ENCODE data around the gene CYP4F2.
A peak's percentile ranks its signal among the peaks of the same experiment; 100 is the strongest.

CYP4F2 gene

GRCh38 chr19:15871570-15871969 lies 26.3 kb downstream of the CYP4F2 start:
- Histone ChIP-seq H3K4me2 (ENCODE audit: insufficient read depth, low read length) (no peak overlapping the region), H3K27me3 (ENCODE audit: insufficient read depth, low read length, poor library complexity) (no peaks in the 10 kb centered on the region), H2AFZ (ENCODE audit: low read depth, low read length) (no peak overlapping the region), H3K79me2 (ENCODE audit: insufficient read depth, low read length) (no peaks in the 10 kb centered on the region), H3K4me3 (ENCODE audit: low read depth in 1 of 2, low read length in 2 of 2) (no peak overlapping the region), H3K36me3 (ENCODE audit: insufficient read depth, low read length) (no peaks in the 10 kb centered on the region), H3K9me3 (ENCODE audit: insufficient read depth, low read length, severe bottlenecking) (no peaks in the 10 kb centered on the region), H3K9ac (ENCODE audit: low read depth, low read length) (no peak overlapping the region), H3K27ac (ENCODE audit: low read length) (no peak overlapping the region), H4K20me1 (ENCODE audit: insufficient read depth, low read length) (no peaks in the 10 kb centered on the region), H3K4me1 (ENCODE audit: insufficient read depth, low read length) (no peaks in the 10 kb centered on the region)
- DNase-seq, result no peak
- no peak for TF ChIP-seq EZH2 (IDR thresholded peaks at IDR 0.05; ENCODE audit: borderline replicate concordance, low read depth, low read length, severe bottlenecking)
- TF ChIP-seq, protein P1, sequence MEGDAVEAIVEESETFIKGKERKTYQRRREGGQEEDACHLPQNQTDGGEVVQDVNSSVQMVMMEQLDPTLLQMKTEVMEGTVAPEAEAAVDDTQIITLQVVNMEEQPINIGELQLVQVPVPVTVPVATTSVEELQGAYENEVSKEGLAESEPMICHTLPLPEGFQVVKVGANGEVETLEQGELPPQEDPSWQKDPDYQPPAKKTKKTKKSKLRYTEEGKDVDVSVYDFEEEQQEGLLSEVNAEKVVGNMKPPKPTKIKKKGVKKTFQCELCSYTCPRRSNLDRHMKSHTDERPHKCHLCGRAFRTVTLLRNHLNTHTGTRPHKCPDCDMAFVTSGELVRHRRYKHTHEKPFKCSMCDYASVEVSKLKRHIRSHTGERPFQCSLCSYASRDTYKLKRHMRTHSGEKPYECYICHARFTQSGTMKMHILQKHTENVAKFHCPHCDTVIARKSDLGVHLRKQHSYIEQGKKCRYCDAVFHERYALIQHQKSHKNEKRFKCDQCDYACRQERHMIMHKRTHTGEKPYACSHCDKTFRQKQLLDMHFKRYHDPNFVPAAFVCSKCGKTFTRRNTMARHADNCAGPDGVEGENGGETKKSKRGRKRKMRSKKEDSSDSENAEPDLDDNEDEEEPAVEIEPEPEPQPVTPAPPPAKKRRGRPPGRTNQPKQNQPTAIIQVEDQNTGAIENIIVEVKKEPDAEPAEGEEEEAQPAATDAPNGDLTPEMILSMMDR (IDR thresholded peaks at IDR 0.05; ENCODE audit: borderline replicate concordance, extremely low read depth, low read length, poor library complexity, severe bottlenecking), result no peak
- no peak for ATAC-seq (ENCODE audit: insufficient read depth, low read depth)

DNA sequence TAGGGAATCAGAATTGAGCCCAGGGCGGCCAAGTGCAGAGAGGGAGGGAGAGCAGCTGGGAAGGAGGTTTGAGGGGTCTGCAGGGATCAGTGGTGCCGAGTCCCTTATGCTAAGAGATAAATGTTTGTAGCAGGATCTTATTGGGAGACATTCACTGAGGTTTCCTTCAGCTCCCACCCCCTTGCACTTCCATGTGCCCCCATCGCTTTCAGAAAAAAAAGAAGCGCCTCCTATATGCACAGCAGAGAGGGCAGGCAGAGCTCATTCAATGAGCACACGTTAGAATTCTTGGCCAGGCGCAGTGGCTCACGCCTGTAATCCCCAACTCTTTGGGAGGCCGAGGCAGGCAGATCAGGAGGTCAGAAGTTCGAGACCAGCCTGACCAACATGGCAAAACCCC lies 28.0 kb downstream of the CYP4F2 start:
- Histone ChIP-seq H3K79me2 (ENCODE audit: insufficient read depth, low read length) (no peaks in the 10 kb centered on the region), H3K9ac (ENCODE audit: low read depth, low read length) (no peak overlapping the region), H3K4me3 (ENCODE audit: low read depth in 1 of 2, low read length in 2 of 2) (no peak overlapping the region), H3K4me1 (ENCODE audit: insufficient read depth, low read length) (no peaks in the 10 kb centered on the region), H2AFZ (ENCODE audit: low read depth, low read length) (no peak overlapping the region), H3K9me3 (ENCODE audit: insufficient read depth, low read length, severe bottlenecking) (no peaks in the 10 kb centered on the region), H3K27me3 (ENCODE audit: insufficient read depth, low read length, poor library complexity) (no peaks in the 10 kb centered on the region), H3K27ac (ENCODE audit: low read length) (no peak overlapping the region), H3K4me2 (ENCODE audit: insufficient read depth, low read length) (no peak overlapping the region), H4K20me1 (ENCODE audit: insufficient read depth, low read length) (no peaks in the 10 kb centered on the region), H3K36me3 (ENCODE audit: insufficient read depth, low read length) (no peaks in the 10 kb centered on the region)
- no peak for TF ChIP-seq EZH2 (IDR thresholded peaks at IDR 0.05; ENCODE audit: borderline replicate concordance, low read depth, low read length, severe bottlenecking)
- TF ChIP-seq, protein P1 (IDR thresholded peaks at IDR 0.05; ENCODE audit: borderline replicate concordance, extremely low read depth, low read length, poor library complexity, severe bottlenecking), result no peak
- no peak for DNase-seq
- ATAC-seq (ENCODE audit: insufficient read depth, low read depth), result no peak

DNA sequence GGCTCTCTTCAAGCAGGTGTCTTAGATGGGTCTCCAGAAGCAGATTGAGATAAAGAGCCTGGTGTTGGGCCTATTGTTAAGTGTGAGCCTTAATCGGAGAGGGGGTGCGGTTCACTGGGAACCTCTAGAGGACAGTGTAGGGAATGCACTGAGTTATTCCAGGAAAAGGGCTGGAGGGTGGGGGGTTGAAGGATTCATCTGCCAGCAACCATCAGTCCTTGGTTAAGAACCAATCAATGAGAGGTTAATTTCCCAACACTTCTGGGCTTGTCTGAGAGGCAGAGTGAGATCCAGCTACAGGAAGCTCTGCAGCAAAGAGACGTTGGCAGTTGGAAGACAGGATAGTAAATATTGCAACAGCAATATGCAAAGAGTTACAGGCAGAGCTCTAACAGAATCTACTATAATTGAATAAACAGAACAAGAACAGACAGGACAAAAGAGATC lies 28.7 kb downstream of the CYP4F2 start:
- H3K4me1 ChIP-seq (ENCODE audit: insufficient read depth, low read length), result no peaks in the 10 kb centered on the region
- no peak overlapping the region for H2AFZ ChIP-seq (ENCODE audit: low read depth, low read length)
- no peaks in the 10 kb centered on the region for H3K9me3 ChIP-seq (ENCODE audit: insufficient read depth, low read length, severe bottlenecking)
- TF ChIP-seq EZH2 (IDR thresholded peaks at IDR 0.05; ENCODE audit: borderline replicate concordance, low read depth, low read length, severe bottlenecking), result no peak
- TF ChIP-seq, protein P1 (IDR thresholded peaks at IDR 0.05; ENCODE audit: borderline replicate concordance, extremely low read depth, low read length, poor library complexity, severe bottlenecking), result peak; percentile 68
- no peaks in the 10 kb centered on the region for H4K20me1 ChIP-seq (ENCODE audit: insufficient read depth, low read length)
- H3K27ac ChIP-seq (ENCODE audit: low read length), result no peak overlapping the region
- no peaks in the 10 kb centered on the region for H3K79me2 ChIP-seq (ENCODE audit: insufficient read depth, low read length)
- H3K36me3 ChIP-seq (ENCODE audit: insufficient read depth, low read length), result no peaks in the 10 kb centered on the region
- H3K4me3 ChIP-seq (ENCODE audit: low read depth in 1 of 2, low read length in 2 of 2), result no peak overlapping the region
- ATAC-seq (ENCODE audit: insufficient read depth, low read depth), result peak; percentile 71; the same call in 2 of the 3 replicates
- H3K4me2 ChIP-seq (ENCODE audit: insufficient read depth, low read length), result no peak overlapping the region
- DNase-seq, result peak; percentile 31
- no peaks in the 10 kb centered on the region for H3K27me3 ChIP-seq (ENCODE audit: insufficient read depth, low read length, poor library complexity)
- H3K9ac ChIP-seq (ENCODE audit: low read depth, low read length), result no peak overlapping the region

DNA sequence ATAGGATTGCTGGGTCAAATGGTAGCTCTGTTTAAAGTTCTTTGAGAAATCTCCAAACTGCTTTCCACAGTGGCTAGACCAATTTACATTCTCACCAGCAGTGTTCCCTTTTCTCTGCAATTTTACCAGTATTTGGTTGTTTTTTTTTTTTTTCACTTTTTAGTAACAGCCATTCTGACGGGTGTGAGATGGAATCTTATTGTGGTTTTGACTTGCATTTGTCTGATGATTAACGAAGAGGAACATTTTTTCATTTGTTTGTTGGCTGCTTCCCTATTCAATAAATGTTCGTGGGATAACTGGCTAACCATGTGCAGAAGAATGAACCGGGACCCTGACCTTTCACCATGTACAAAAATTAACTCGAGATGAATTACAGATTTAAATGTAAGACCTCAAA lies 31.2 kb downstream of the CYP4F2 start:
- H3K9ac ChIP-seq (ENCODE audit: low read depth, low read length), result no peak overlapping the region
- no peak overlapping the region for H3K4me2 ChIP-seq (ENCODE audit: insufficient read depth, low read length)
- H3K79me2 ChIP-seq (ENCODE audit: insufficient read depth, low read length), result no peaks in the 10 kb centered on the region
- no peak overlapping the region for H3K27ac ChIP-seq (ENCODE audit: low read length)
- H3K36me3 ChIP-seq (ENCODE audit: insufficient read depth, low read length), result no peaks in the 10 kb centered on the region
- H4K20me1 ChIP-seq (ENCODE audit: insufficient read depth, low read length), result no peaks in the 10 kb centered on the region
- peaks cover 6% of the 10 kb centered on the region for H3K27me3 ChIP-seq (ENCODE audit: insufficient read depth, low read length, poor library complexity)
- no peak for ATAC-seq (ENCODE audit: insufficient read depth, low read depth)
- no peaks in the 10 kb centered on the region for H3K9me3 ChIP-seq (ENCODE audit: insufficient read depth, low read length, severe bottlenecking)
- H3K4me3 ChIP-seq (ENCODE audit: low read depth in 1 of 2, low read length in 2 of 2), result no peak overlapping the region
- no peaks in the 10 kb centered on the region for H3K4me1 ChIP-seq (ENCODE audit: insufficient read depth, low read length)
- H2AFZ ChIP-seq (ENCODE audit: low read depth, low read length), result no peak overlapping the region
- TF ChIP-seq, protein P1 (IDR thresholded peaks at IDR 0.05; ENCODE audit: borderline replicate concordance, extremely low read depth, low read length, poor library complexity, severe bottlenecking), result no peak
- TF ChIP-seq EZH2 (IDR thresholded peaks at IDR 0.05; ENCODE audit: borderline replicate concordance, low read depth, low read length, severe bottlenecking), result no peak
- DNase-seq, result no peak

Data from DND-41 (cell line).